ENCODE data around the gene WNT7B.

The WNT7B gene

GRCh38 chr22:45946805-45947600, 30.0 kb downstream of the WNT7B start:
- DNase-seq (ENCODE audit: low read depth), result no peak
- no peak for TF ChIP-seq CTCF (conservative IDR thresholded peaks at IDR 0.05; ENCODE audit: control insufficient read depth, insufficient read depth, low read depth, low read length)
- no peak overlapping the region for H3K4me3 ChIP-seq (ENCODE audit: control insufficient read depth, low read depth, low read length)

GRCh38 chr22:45945621-45946106, 31.3 kb downstream of the WNT7B start:
- no peak overlapping the region for H3K4me3 ChIP-seq (ENCODE audit: control insufficient read depth, low read depth, low read length)
- no peak for DNase-seq (ENCODE audit: low read depth)
- TF ChIP-seq CTCF (conservative IDR thresholded peaks at IDR 0.05; ENCODE audit: control insufficient read depth, insufficient read depth, low read depth, low read length), result no peak

- no peak for DNase-seq (ENCODE audit: low read depth)
- TF ChIP-seq CTCF (conservative IDR thresholded peaks at IDR 0.05; ENCODE audit: control insufficient read depth, insufficient read depth, low read depth, low read length), result no peak
- H3K4me3 ChIP-seq (ENCODE audit: control insufficient read depth, low read depth, low read length), result no peak overlapping the region
Observed at GRCh38 chr22:45942787-45943493, 34.0 kb downstream of the WNT7B start.

- no peak overlapping the region for H3K4me3 ChIP-seq (ENCODE audit: control insufficient read depth, low read depth, low read length)
- no peak for DNase-seq (ENCODE audit: low read depth)
- no peak for TF ChIP-seq CTCF (conservative IDR thresholded peaks at IDR 0.05; ENCODE audit: control insufficient read depth, insufficient read depth, low read depth, low read length)
Observed at GRCh38 chr22:45942344-45942743, 34.6 kb downstream of the WNT7B start.

- DNase-seq (ENCODE audit: low read depth), result no peak
- H3K4me3 ChIP-seq (ENCODE audit: control insufficient read depth, low read depth, low read length), result no peak overlapping the region
- TF ChIP-seq CTCF (conservative IDR thresholded peaks at IDR 0.05; ENCODE audit: control insufficient read depth, insufficient read depth, low read depth, low read length), result no peak
Observed at GRCh38 chr22:45938913-45939312, 38.0 kb downstream of the WNT7B start.

- no peak overlapping the region for H3K4me3 ChIP-seq (ENCODE audit: control insufficient read depth, low read depth, low read length)
- no peak for DNase-seq (ENCODE audit: low read depth)
- TF ChIP-seq CTCF (conservative IDR thresholded peaks at IDR 0.05; ENCODE audit: control insufficient read depth, insufficient read depth, low read depth, low read length), result no peak
Observed at GRCh38 chr22:45937960-45938359, 39.0 kb downstream of the WNT7B start.
